ENCODE measurements around the gene SUV39H1.

Gene SUV39H1

DNA sequence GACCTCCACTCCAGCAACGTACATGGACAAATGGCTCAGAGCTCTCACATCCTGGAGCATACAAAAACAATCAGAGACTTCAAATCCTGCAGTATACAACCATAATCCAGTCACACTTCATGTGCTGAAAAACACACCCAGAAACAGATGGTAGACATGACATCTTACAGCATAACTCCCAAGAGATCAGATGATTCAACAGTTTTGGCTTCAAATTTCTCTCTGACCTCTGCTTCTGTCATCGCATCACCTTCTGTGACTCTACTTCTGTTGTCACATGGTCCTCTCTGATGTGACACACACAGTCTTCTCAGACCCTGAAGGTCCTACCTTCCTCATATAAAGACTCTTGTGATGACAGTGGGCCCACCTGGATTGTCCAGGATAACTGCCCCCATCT lies 18.5 kb downstream of the SUV39H1 start:
- H3K9me3 ChIP-seq (replicated peaks; ENCODE audit: insufficient read depth, low read length): no peaks in the 10 kb centered on the region
- no peak overlapping the region for H3K4me2 ChIP-seq (ENCODE audit: low read depth, low read length)
- H3K79me2 ChIP-seq (ENCODE audit: low read length): no peaks in the 10 kb centered on the region
- no peaks in the 10 kb centered on the region for H4K20me1 ChIP-seq (ENCODE audit: insufficient read depth, low read length)
- H3F3A ChIP-seq (ENCODE audit: insufficient read depth, low read length): no peaks in the 10 kb centered on the region
- no peak overlapping the region for H3K27ac ChIP-seq (ENCODE audit: low read length)
- no peak for TF ChIP-seq EZH2 (optimal IDR thresholded peaks at IDR 0.05; ENCODE audit: low read depth, low read length)
- TF ChIP-seq, protein P1, sequence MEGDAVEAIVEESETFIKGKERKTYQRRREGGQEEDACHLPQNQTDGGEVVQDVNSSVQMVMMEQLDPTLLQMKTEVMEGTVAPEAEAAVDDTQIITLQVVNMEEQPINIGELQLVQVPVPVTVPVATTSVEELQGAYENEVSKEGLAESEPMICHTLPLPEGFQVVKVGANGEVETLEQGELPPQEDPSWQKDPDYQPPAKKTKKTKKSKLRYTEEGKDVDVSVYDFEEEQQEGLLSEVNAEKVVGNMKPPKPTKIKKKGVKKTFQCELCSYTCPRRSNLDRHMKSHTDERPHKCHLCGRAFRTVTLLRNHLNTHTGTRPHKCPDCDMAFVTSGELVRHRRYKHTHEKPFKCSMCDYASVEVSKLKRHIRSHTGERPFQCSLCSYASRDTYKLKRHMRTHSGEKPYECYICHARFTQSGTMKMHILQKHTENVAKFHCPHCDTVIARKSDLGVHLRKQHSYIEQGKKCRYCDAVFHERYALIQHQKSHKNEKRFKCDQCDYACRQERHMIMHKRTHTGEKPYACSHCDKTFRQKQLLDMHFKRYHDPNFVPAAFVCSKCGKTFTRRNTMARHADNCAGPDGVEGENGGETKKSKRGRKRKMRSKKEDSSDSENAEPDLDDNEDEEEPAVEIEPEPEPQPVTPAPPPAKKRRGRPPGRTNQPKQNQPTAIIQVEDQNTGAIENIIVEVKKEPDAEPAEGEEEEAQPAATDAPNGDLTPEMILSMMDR (IDR thresholded peaks at IDR 0.05; ENCODE audit: low read length): no peak
- no peak for TF ChIP-seq EZH2phosphoT487 (IDR thresholded peaks at IDR 0.05; ENCODE audit: low read length)
- H3K27me3 ChIP-seq (replicated peaks; ENCODE audit: insufficient read depth, low read length): no peaks in the 10 kb centered on the region
- no peak overlapping the region for H3K9ac ChIP-seq (ENCODE audit: low read length)
- H3K4me3 ChIP-seq (ENCODE audit: low read length): no peak overlapping the region
- H3K4me1 ChIP-seq (ENCODE audit: low read length): no peaks in the 10 kb centered on the region
- no peak for DNase-seq
- no peaks in the 10 kb centered on the region for H3K9me2 ChIP-seq (replicated peaks; ENCODE audit: insufficient read depth, low read length)
- H3K36me3 ChIP-seq (replicated peaks; ENCODE audit: insufficient read depth, low read length): no peaks in the 10 kb centered on the region
- no peak overlapping the region for H2AFZ ChIP-seq (ENCODE audit: low read length)

DNA sequence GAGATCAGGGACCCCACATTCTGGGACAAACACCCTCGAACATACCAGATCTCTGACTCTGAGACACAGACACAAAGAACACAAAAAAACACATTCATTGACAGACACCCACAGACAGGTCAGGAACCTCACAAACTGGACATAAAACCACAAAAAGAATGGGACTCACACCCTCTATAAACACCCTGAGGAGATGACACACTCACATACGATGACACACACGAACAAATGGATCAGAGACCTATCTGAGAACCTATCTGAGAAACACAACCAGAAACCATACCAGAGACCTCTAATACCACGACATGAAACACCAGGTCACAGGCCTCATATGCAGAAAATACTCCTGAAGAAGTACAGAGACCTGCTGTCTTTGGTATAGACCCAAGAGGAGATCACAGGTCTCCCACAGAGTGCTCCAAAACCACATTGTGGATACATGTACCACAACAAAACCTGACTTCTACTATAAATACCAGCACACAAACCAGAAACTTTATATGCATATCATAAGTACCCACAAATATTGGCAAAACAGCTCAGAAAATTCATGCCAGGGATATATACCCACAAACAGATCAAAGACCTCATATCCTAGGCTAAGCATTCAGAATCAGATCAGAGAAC lies 19.5 kb downstream of the SUV39H1 start:
- H2AFZ ChIP-seq (ENCODE audit: low read length): no peak overlapping the region
- DNase-seq: no peak
- H3K9ac ChIP-seq (ENCODE audit: low read length): no peak overlapping the region
- H3K4me1 ChIP-seq (ENCODE audit: low read length): no peaks in the 10 kb centered on the region
- H4K20me1 ChIP-seq (ENCODE audit: insufficient read depth, low read length): no peaks in the 10 kb centered on the region
- H3F3A ChIP-seq (ENCODE audit: insufficient read depth, low read length): no peaks in the 10 kb centered on the region
- H3K36me3 ChIP-seq (replicated peaks; ENCODE audit: insufficient read depth, low read length): no peaks in the 10 kb centered on the region
- H3K9me3 ChIP-seq (replicated peaks; ENCODE audit: insufficient read depth, low read length): no peaks in the 10 kb centered on the region
- H3K27me3 ChIP-seq (replicated peaks; ENCODE audit: insufficient read depth, low read length): no peaks in the 10 kb centered on the region
- no peak overlapping the region for H3K27ac ChIP-seq (ENCODE audit: low read length)
- no peak for TF ChIP-seq EZH2 (optimal IDR thresholded peaks at IDR 0.05; ENCODE audit: low read depth, low read length)
- TF ChIP-seq, protein P1 (IDR thresholded peaks at IDR 0.05; ENCODE audit: low read length): no peak
- no peak for TF ChIP-seq EZH2phosphoT487 (IDR thresholded peaks at IDR 0.05; ENCODE audit: low read length)
- H3K9me2 ChIP-seq (replicated peaks; ENCODE audit: insufficient read depth, low read length): no peaks in the 10 kb centered on the region
- no peak overlapping the region for H3K4me3 ChIP-seq (ENCODE audit: low read length)
- no peaks in the 10 kb centered on the region for H3K79me2 ChIP-seq (ENCODE audit: low read length)
- no peak overlapping the region for H3K4me2 ChIP-seq (ENCODE audit: low read depth, low read length)

DNA sequence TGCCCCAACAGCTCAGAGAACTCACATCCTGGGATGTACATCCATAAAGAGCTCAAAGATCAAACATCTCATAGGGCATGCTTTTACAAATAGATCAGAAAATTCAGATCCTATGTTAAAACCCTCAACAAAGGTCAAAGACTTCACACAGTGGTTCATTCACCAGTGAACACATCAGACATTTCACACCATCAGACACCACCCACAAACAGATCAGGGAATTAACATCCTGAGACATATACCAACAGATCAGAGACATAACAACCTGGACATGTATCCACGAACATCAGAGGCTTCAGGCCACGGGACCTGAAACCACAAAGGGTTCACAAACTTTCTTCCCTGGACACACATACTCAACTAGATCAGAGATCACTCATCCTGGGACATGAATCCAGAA lies 23.4 kb downstream of the SUV39H1 start:
- no peaks in the 10 kb centered on the region for H3F3A ChIP-seq (ENCODE audit: insufficient read depth, low read length)
- no peaks in the 10 kb centered on the region for H3K9me3 ChIP-seq (replicated peaks; ENCODE audit: insufficient read depth, low read length)
- H3K36me3 ChIP-seq (replicated peaks; ENCODE audit: insufficient read depth, low read length): no peaks in the 10 kb centered on the region
- no peak overlapping the region for H3K4me3 ChIP-seq (ENCODE audit: low read length)
- H3K4me1 ChIP-seq (ENCODE audit: low read length): no peaks in the 10 kb centered on the region
- DNase-seq: no peak
- TF ChIP-seq EZH2phosphoT487 (IDR thresholded peaks at IDR 0.05; ENCODE audit: low read length) (no peak), EZH2 (optimal IDR thresholded peaks at IDR 0.05; ENCODE audit: low read depth, low read length) (no peak)
- TF ChIP-seq, protein P1 (IDR thresholded peaks at IDR 0.05; ENCODE audit: low read length): no peak
- H3K9ac ChIP-seq (ENCODE audit: low read length): no peak overlapping the region
- H3K9me2 ChIP-seq (replicated peaks; ENCODE audit: insufficient read depth, low read length): no peaks in the 10 kb centered on the region
- H3K4me2 ChIP-seq (ENCODE audit: low read depth, low read length): no peak overlapping the region
- no peak overlapping the region for H2AFZ ChIP-seq (ENCODE audit: low read length)
- H3K27ac ChIP-seq (ENCODE audit: low read length): no peak overlapping the region
- H3K27me3 ChIP-seq (replicated peaks; ENCODE audit: insufficient read depth, low read length): no peaks in the 10 kb centered on the region
- H3K79me2 ChIP-seq (ENCODE audit: low read length): no peaks in the 10 kb centered on the region
- H4K20me1 ChIP-seq (ENCODE audit: insufficient read depth, low read length): no peaks in the 10 kb centered on the region
